Measurements from ENCODE around the gene NFE2L1. TPM values are rescaled to one million over a fixed set of nuclear protein-coding genes. Genes with fewer than 3 reads are reported as not detected.

The NFE2L1 gene
- total RNA-seq, 1 donor from 2014 or later: 250 TPM

DNA sequence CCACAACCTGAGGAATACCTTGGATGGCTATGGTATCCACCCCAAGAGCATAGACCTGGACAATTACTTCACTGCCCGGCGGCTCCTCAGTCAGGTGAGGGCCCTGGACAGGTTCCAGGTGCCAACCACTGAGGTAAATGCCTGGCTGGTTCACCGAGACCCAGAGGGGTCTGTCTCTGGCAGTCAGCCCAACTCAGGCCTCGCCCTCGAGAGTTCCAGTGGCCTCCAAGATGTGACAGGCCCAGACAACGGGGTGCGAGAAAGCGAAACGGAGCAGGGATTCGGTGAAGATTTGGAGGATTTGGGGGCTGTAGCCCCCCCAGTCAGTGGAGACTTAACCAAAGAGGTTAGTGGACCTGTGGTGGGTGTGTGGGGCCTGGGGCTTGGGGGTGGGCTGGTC, 3.1 kb downstream of the NFE2L1 start:
- no peak for DNase-seq (ENCODE audit: extremely low spot score, unreplicated experiment)
- Mint-ChIP-seq H3K36me3 (ENCODE audit: unreplicated experiment) (peaks cover 15% of the 10 kb centered on the region), H3K27ac (ENCODE audit: unreplicated experiment) (peak overlapping the region; percentile 100), H3K4me3 (ENCODE audit: unreplicated experiment) (peak overlapping the region; percentile 93), H3K9me3 (ENCODE audit: unreplicated experiment) (no peaks in the 10 kb centered on the region), H3K4me1 (ENCODE audit: unreplicated experiment) (peaks cover 77% of the 10 kb centered on the region), H3K27me3 (ENCODE audit: unreplicated experiment) (no peaks in the 10 kb centered on the region)
- TF ChIP-seq, protein P1, sequence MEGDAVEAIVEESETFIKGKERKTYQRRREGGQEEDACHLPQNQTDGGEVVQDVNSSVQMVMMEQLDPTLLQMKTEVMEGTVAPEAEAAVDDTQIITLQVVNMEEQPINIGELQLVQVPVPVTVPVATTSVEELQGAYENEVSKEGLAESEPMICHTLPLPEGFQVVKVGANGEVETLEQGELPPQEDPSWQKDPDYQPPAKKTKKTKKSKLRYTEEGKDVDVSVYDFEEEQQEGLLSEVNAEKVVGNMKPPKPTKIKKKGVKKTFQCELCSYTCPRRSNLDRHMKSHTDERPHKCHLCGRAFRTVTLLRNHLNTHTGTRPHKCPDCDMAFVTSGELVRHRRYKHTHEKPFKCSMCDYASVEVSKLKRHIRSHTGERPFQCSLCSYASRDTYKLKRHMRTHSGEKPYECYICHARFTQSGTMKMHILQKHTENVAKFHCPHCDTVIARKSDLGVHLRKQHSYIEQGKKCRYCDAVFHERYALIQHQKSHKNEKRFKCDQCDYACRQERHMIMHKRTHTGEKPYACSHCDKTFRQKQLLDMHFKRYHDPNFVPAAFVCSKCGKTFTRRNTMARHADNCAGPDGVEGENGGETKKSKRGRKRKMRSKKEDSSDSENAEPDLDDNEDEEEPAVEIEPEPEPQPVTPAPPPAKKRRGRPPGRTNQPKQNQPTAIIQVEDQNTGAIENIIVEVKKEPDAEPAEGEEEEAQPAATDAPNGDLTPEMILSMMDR (IDR thresholded peaks at IDR 0.05): no peak

- peak; percentile 87 for DNase-seq (ENCODE audit: extremely low spot score, unreplicated experiment)
- TF ChIP-seq, protein P1 (IDR thresholded peaks at IDR 0.05): peak; percentile 22
- peaks cover 75% of the 10 kb centered on the region for H3K4me1 Mint-ChIP-seq (ENCODE audit: unreplicated experiment)
- H3K36me3 Mint-ChIP-seq (ENCODE audit: unreplicated experiment): peaks cover 20% of the 10 kb centered on the region
- H3K4me3 Mint-ChIP-seq (ENCODE audit: unreplicated experiment): peak overlapping the region; percentile 93
- H3K27ac Mint-ChIP-seq (ENCODE audit: unreplicated experiment): peak overlapping the region; percentile 100
- no peaks in the 10 kb centered on the region for H3K9me3 Mint-ChIP-seq (ENCODE audit: unreplicated experiment)
- H3K27me3 Mint-ChIP-seq (ENCODE audit: unreplicated experiment): no peaks in the 10 kb centered on the region
These were observed 3.7 kb downstream of the NFE2L1 start for GRCh38 chr17:48051706-48052486.

- H3K9me3 Mint-ChIP-seq (ENCODE audit: unreplicated experiment): no peaks in the 10 kb centered on the region
- peaks cover 73% of the 10 kb centered on the region for H3K4me1 Mint-ChIP-seq (ENCODE audit: unreplicated experiment)
These were observed 5.0 kb downstream of the NFE2L1 start for GRCh38 chr17:48052956-48053757.

GRCh38 chr17:48053758-48054237, 5.6 kb downstream of the NFE2L1 start:
- H3K9me3 Mint-ChIP-seq (ENCODE audit: unreplicated experiment): no peaks in the 10 kb centered on the region
- peaks cover 73% of the 10 kb centered on the region for H3K4me1 Mint-ChIP-seq (ENCODE audit: unreplicated experiment)
- peaks cover 33% of the 10 kb centered on the region for H3K36me3 Mint-ChIP-seq (ENCODE audit: unreplicated experiment)
- H3K27me3 Mint-ChIP-seq (ENCODE audit: unreplicated experiment): no peaks in the 10 kb centered on the region
- TF ChIP-seq, protein P1 (IDR thresholded peaks at IDR 0.05): no peak
- peak overlapping the region; percentile 100 for H3K27ac Mint-ChIP-seq (ENCODE audit: unreplicated experiment)
- peak overlapping the region; percentile 93 for H3K4me3 Mint-ChIP-seq (ENCODE audit: unreplicated experiment)
- DNase-seq (ENCODE audit: extremely low spot score, unreplicated experiment): no peak

More at GRCh38 chr17:48052956-48053757, 5.0 kb downstream of the NFE2L1 start:
- Mint-ChIP-seq H3K36me3 (ENCODE audit: unreplicated experiment) (peaks cover 28% of the 10 kb centered on the region), H3K4me3 (ENCODE audit: unreplicated experiment) (peak overlapping the region; percentile 93), H3K27me3 (ENCODE audit: unreplicated experiment) (no peaks in the 10 kb centered on the region), H3K27ac (ENCODE audit: unreplicated experiment) (peak overlapping the region; percentile 100)
- peak; percentile 90 for DNase-seq (ENCODE audit: extremely low spot score, unreplicated experiment)
- TF ChIP-seq, protein P1 (IDR thresholded peaks at IDR 0.05): peak; percentile 14

Measured in osteocyte (in vitro differentiated cells).